IMR-90 (cell line): ENCODE measurements around the gene TMEM35B. TPM values are rescaled to one million over a fixed set of nuclear protein-coding genes. Genes with fewer than 3 reads are reported as not detected.
A peak's percentile ranks its signal among the peaks of the same experiment; 100 is the strongest.

Source experiments
- ATAC-seq: fragments of 200-7000 bp; cut with Tn5 transposase; 2 replicates; pipeline ENCODE4 v1.9.1; 2020; ENCODE audit warnings: low read depth, mild to moderate bottlenecking, moderate library complexity
- BruUV-seq: library from RNA; stranded (reverse); fragments of 400-500 nt; replicated peaks from 2 replicates; lab custom pipeline; 2021; lab: Mats Ljungman, UMichigan
- CTCF ChIA-PET: fragments of 300-600 bp; formaldehyde crosslinking; extraction: SDS; loops from one replicate; lab custom pipeline; 2021; ENCODE audit warnings: antibody characterized with exemption; lab: Yijun Ruan, JAX
- POLR2A ChIA-PET: fragments of 300-600 bp; sonication (Branson Sonifier 250); formaldehyde crosslinking; loops from one replicate; lab custom pipeline; 2022; ENCODE audit warnings: antibody characterized with exemption; ENCODE audit not compliant: unreplicated experiment; lab: Charles Lee
- DNase-seq: peaks from one replicate; pipeline ENCODE4 v3.0.0; 2013
- H2AFZ ChIP-seq: replicated peaks from 2 replicates; pipeline ENCODE3; 2013; ENCODE audit warnings: low read length, mild to moderate bottlenecking; ENCODE audit not compliant: poor library complexity
- H2AK5ac ChIP-seq: 2 replicates; pipeline ENCODE4 v1.6.1; 2013; ENCODE audit warnings: low read depth, low read length, inconsistent platforms
- H2AK9ac ChIP-seq: replicated peaks from 2 replicates; pipeline ENCODE3; 2013; ENCODE audit warnings: mild to moderate bottlenecking, low read depth, low read length, moderate library complexity; ENCODE audit not compliant: poor library complexity
- H2BK120ac ChIP-seq: 2 replicates; pipeline ENCODE4 v1.6.1; 2013; ENCODE audit warnings: low read depth, low read length, inconsistent platforms
- H2BK15ac ChIP-seq: 3 replicates; pipeline ENCODE4 v1.6.1; 2013; ENCODE audit warnings: low read depth, low read length, inconsistent platforms
- H2BK20ac ChIP-seq: 2 replicates; pipeline ENCODE4 v1.6.1; 2013; ENCODE audit warnings: low read depth, mild to moderate bottlenecking, inconsistent platforms, low read length, moderate library complexity
- H2BK5ac ChIP-seq: 2 replicates; pipeline ENCODE4 v1.6.1; 2013; ENCODE audit warnings: mild to moderate bottlenecking, low read depth, low read length, inconsistent platforms; ENCODE audit not compliant: poor library complexity, severe bottlenecking
- H3K14ac ChIP-seq: replicated peaks from 2 replicates; pipeline ENCODE4 v1.6.1; 2013; ENCODE audit warnings: low read depth, low read length, inconsistent platforms
- H3K18ac ChIP-seq: 2 replicates; pipeline ENCODE4 v1.6.1; 2013; ENCODE audit warnings: low read depth, low read length, control low read depth
- H3K23ac ChIP-seq: 2 replicates; pipeline ENCODE4 v1.6.1; 2013; ENCODE audit warnings: low read depth, low read length, inconsistent platforms
- H3K27ac ChIP-seq: 2 replicates; pipeline ENCODE4 v1.5.1; 2013; ENCODE audit warnings: mild to moderate bottlenecking, control low read depth, low read length; ENCODE audit not compliant: insufficient read depth
- H3K27me3 ChIP-seq: 2 replicates; pipeline ENCODE4 v1.6.1; 2013; ENCODE audit warnings: low read length; ENCODE audit not compliant: control insufficient read depth, insufficient read depth
- H3K36me3 ChIP-seq: 2 replicates; pipeline ENCODE4 v1.6.1; 2013; ENCODE audit warnings: low read length, mixed read lengths; ENCODE audit not compliant: control insufficient read depth, insufficient read depth
- H3K4ac ChIP-seq: 2 replicates; pipeline ENCODE4 v1.6.1; 2013; ENCODE audit warnings: low read depth, low read length, inconsistent platforms
- H3K4me1 ChIP-seq: 2 replicates; pipeline ENCODE4 v1.6.1; 2013; ENCODE audit warnings: low read length, mixed read lengths; ENCODE audit not compliant: control insufficient read depth, insufficient read depth
- H3K4me2 ChIP-seq: 2 replicates; pipeline ENCODE4 v1.6.1; 2013; ENCODE audit warnings: low read depth, mild to moderate bottlenecking, control low read depth, low read length, moderate library complexity
- H3K4me3 ChIP-seq: 2 replicates; pipeline ENCODE4 v1.5.1; 2013; ENCODE audit warnings: low read depth, mild to moderate bottlenecking, control low read depth, low read length, moderate library complexity; ENCODE audit not compliant: insufficient read depth
- H3K56ac ChIP-seq: 2 replicates; pipeline ENCODE4 v1.6.1; 2013; ENCODE audit warnings: low read length, inconsistent platforms; ENCODE audit not compliant: insufficient read depth; ENCODE audit errors: extremely low read depth
- H3K79me1 ChIP-seq, 2 experiments: 2 replicates each; pipeline ENCODE4 v1.6.1; 2013; ENCODE audit warnings: low read length in 2 of 2, inconsistent platforms in 1 of 2, low read depth in 1 of 2
- H3K9ac ChIP-seq: 2 replicates; pipeline ENCODE4 v1.6.1; 2013; ENCODE audit warnings: low read depth, low read length, control low read depth
- H3K9me1 ChIP-seq: 2 replicates; pipeline ENCODE4 v1.6.1; 2013; ENCODE audit warnings: low read length, inconsistent platforms; ENCODE audit not compliant: insufficient read depth
- H3K9me3 ChIP-seq: 2 replicates; pipeline ENCODE4 v1.6.1; 2013; ENCODE audit warnings: low read length; ENCODE audit not compliant: control insufficient read depth, insufficient read depth
- H4K20me1 ChIP-seq: 2 replicates; pipeline ENCODE4 v1.6.1; 2013; ENCODE audit warnings: low read length, inconsistent platforms; ENCODE audit not compliant: insufficient read depth
- H4K5ac ChIP-seq: 2 replicates; pipeline ENCODE4 v1.6.1; 2013; ENCODE audit warnings: mild to moderate bottlenecking, low read depth, low read length, control low read depth
- H4K8ac ChIP-seq, 2 experiments: 2 replicates each; pipeline ENCODE4 v1.6.1; 2013; ENCODE audit warnings: low read depth in 2 of 2, low read length in 2 of 2, control low read depth in 1 of 2, inconsistent platforms in 1 of 2
- H4K91ac ChIP-seq: 2 replicates; pipeline ENCODE4 v1.6.1; 2013; ENCODE audit warnings: low read depth, low read length, inconsistent platforms; ENCODE audit not compliant: insufficient read depth
- CHD1 ChIP-seq: IDR thresholded peaks from 2 replicates; pipeline ENCODE4 v1.6.1; 2012; ENCODE audit warnings: low read depth, low read length, improper control_type of control experiment
- MAFK ChIP-seq: IDR thresholded peaks from 2 replicates; pipeline ENCODE4 v1.6.1; 2012; ENCODE audit warnings: low read depth, low read length, improper control_type of control experiment
- WGBS, 2 experiments: methylation state at CpG; one replicate each; pipeline versions ENCODE4 v1.1.5 to v1.1.7; 2013; ENCODE audit warnings: missing lambda C conversion rate in 2 of 2; ENCODE audit not compliant: insufficient read length in 1 of 2; ENCODE audit errors: extremely low coverage in 2 of 2; 5-methylcytosine and 5-hydroxymethylcytosine counted together
- dilution Hi-C: fragments of 300-500 bp; cut with HindIII; formaldehyde crosslinking; loops from one replicate; pipeline ENCODE4 v1.14.3; 2018; ENCODE audit warnings: low sequenced_read_pairs; ENCODE audit not compliant: unreplicated experiment
- in situ Hi-C: fragments of 300-500 bp; cut with MboI; formaldehyde crosslinking; loops from 3 replicates; pipeline ENCODE4 v1.14.3; 2019; ENCODE audit warnings: low sequenced_read_pairs, inconsistent platforms, mixed read lengths
- intact Hi-C: fragments of 100-400 bp; cut with micrococcal nuclease; formaldehyde crosslinking; loops from 2 replicates; pipeline ENCODE4 v1.10.0; 2022
- polyA plus RNA-seq, 3 experiments: library from polyadenylated mRNA; depleted of rRNA; stranded (reverse); fragments of >200 nt; gene quantifications; 2 replicates each; pipeline ENCODE4 v1.2.3, GENCODE V29; 2012; ENCODE audit warnings: low replicate concordance in 1 of 3
- total RNA-seq: library from RNA; depleted of rRNA; stranded (reverse); fragments of >200 nt; gene quantifications from 2 replicates; pipeline ENCODE4 v1.2.3, GENCODE V29; 2012

TMEM35B gene
- total and polyA plus RNA-seq, 2 of the 4 experiments (the other 2 are of a cell fraction), result 19.7 to 20.4 TPM

DNA sequence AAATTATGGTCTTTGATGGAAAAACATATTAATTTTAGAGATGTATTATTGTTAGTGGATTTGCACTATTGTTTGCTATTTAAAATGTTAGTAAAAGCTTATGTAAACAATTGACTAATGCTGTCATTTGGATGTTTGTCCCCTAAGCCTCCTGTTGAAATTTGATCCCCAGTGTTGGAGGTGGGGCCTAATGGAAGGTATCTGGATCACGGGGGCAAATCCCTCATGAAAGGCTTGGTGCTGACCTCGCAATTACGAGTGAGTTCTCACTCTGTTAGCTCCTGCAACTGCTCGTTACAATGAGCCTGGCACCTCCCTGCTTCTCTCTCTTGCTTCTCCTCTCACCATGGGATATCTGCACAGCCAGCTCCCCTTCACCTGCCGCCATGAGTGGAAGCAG is 14.3 kb downstream of the TMEM35B start:
- no peak for DNase-seq
- Histone ChIP-seq H3K27me3 (no peaks in the 10 kb centered on the region; the same call in 1 of the 2 replicates), H4K91ac (no peak overlapping the region), H4K20me1 (no peaks in the 10 kb centered on the region), H2AFZ (no peak overlapping the region), H3K79me1 (no peaks in the 10 kb centered on the region), H2BK20ac (no peak overlapping the region), H3K14ac (no peak overlapping the region), H2BK5ac (no peak overlapping the region), H4K5ac (no peak overlapping the region), H3K18ac (no peak overlapping the region), H3K4me1 (no peaks in the 10 kb centered on the region), H3K56ac (no peak overlapping the region), H3K4me2 (no peak overlapping the region), H3K27ac (no peak overlapping the region), H3K23ac (no peak overlapping the region), H2AK9ac (no peak overlapping the region), H4K8ac (no peak overlapping the region), H2AK5ac (no peak overlapping the region), H2BK120ac (no peak overlapping the region), H3K9me1 (no peaks in the 10 kb centered on the region), H3K9me3 (peaks cover 4% of the 10 kb centered on the region; the same call in 1 of the 2 replicates), H3K4ac (no peak overlapping the region), H3K4me3 (no peak overlapping the region), H3K9ac (no peak overlapping the region), H3K36me3 (no peaks in the 10 kb centered on the region), H2BK15ac (no peak overlapping the region)
- intact Hi-C loops (no loop called here), dilution Hi-C loops (no loop called here), in situ Hi-C loops (no loop called here)
- CTCF ChIA-PET, result no interaction called here
- no peak for TF ChIP-seq CHD1
- peak; percentile 34 for TF ChIP-seq MAFK
- no peak; the same call in 1 of the 2 replicates for ATAC-seq
- no TSS peak for BruUV-seq
- POLR2A ChIA-PET, result interaction anchor here (0.6 kb wide), 1 partner anchor 13 kb away, joined by 3 read pairs; no protein-coding TSS in a partner anchor
- no CpG with 5 or more reads among the region's 5 CpGs for WGBS, 2 experiments
